SU-DHL-6 (cell line): ENCODE results near the gene PRRX2.

Experiments
- H2AFZ ChIP-seq: fragments of 200-600 bp; sonication (generic); 2 replicates; pipeline ENCODE4 v1.6.1; 2014; ENCODE audit warnings: low read depth, mild to moderate bottlenecking, moderate library complexity, mixed read lengths, antibody characterized with exemption, low read length; ENCODE audit not compliant: severe bottlenecking
- H3F3A ChIP-seq: fragments of 200-600 bp; shearing (Covaris generic); 2 replicates; pipeline ENCODE4 v1.6.0; 2016; ENCODE audit warnings: antibody characterized with exemption, mild to moderate bottlenecking; ENCODE audit not compliant: insufficient read depth
- H3K27ac ChIP-seq: fragments of 200-600 bp; sonication (generic); 2 replicates; pipeline ENCODE4 v1.5.1; 2016; ENCODE audit warnings: low read depth, mild to moderate bottlenecking, low read length, moderate library complexity, mixed read lengths
- H3K27me3 ChIP-seq: fragments of 200-600 bp; sonication (generic), shearing (Covaris generic); 2 replicates; pipeline ENCODE4 v1.6.0; 2014; ENCODE audit warnings: mild to moderate bottlenecking, low read length
- H3K36me3 ChIP-seq: fragments of 200-600 bp; sonication (generic); 2 replicates; pipeline ENCODE4 v1.6.1; 2014; ENCODE audit warnings: mild to moderate bottlenecking, low read length, mixed read lengths
- H3K4me2 ChIP-seq: fragments of 300-600, 200-600 bp; shearing (Covaris generic), sonication (generic); 2 replicates; pipeline ENCODE4 v1.6.0; 2014; ENCODE audit warnings: low read length, low read depth, mild to moderate bottlenecking; ENCODE audit not compliant: poor library complexity, severe bottlenecking
- H3K4me3 ChIP-seq: fragments of 200-600 bp; sonication (generic); 2 replicates; pipeline ENCODE4 v1.5.1; 2014; ENCODE audit warnings: antibody characterized with exemption, low read length, mild to moderate bottlenecking, mixed read lengths; ENCODE audit not compliant: insufficient read depth, poor library complexity, severe bottlenecking
- H3K79me2 ChIP-seq: fragments of 200-600 bp; sonication (generic); 2 replicates; pipeline ENCODE4 v1.6.1; 2014; ENCODE audit warnings: mild to moderate bottlenecking, low read length, moderate library complexity; ENCODE audit not compliant: insufficient read depth
- H3K9ac ChIP-seq: fragments of 200-600 bp; sonication (generic); 2 replicates; pipeline ENCODE4 v1.7.0; 2014; ENCODE audit warnings: mild to moderate bottlenecking, low read length
- H3K9me2 ChIP-seq: fragments of 200-600 bp; sonication (generic); replicated peaks from 2 replicates; pipeline ENCODE4 v1.6.1; 2014; ENCODE audit warnings: low read length; ENCODE audit not compliant: insufficient read depth
- H3K9me3 ChIP-seq: fragments of 200-600 bp; sonication (generic); 2 replicates; pipeline ENCODE4 v1.6.1; 2014; ENCODE audit warnings: low read length, mixed read lengths; ENCODE audit not compliant: insufficient read depth
- H4K20me1 ChIP-seq: fragments of 200-600 bp; sonication (generic); 2 replicates; pipeline ENCODE4 v1.6.1; 2014; ENCODE audit warnings: low read depth, mild to moderate bottlenecking, antibody characterized with exemption, low read length, moderate library complexity, mixed read lengths
- EZH2phosphoT487 ChIP-seq: fragments of 200-600 bp; sonication (generic), shearing (Covaris generic); conservative IDR thresholded peaks from 2 replicates; pipeline ENCODE4 v1.6.1; 2018; ENCODE audit warnings: mild to moderate bottlenecking, antibody characterized with exemption, low read length, moderate library complexity, mixed read lengths
- TF ChIP-seq, protein P1 (sequence below): fragments of 200-600 bp; sonication (generic); IDR thresholded peaks from one replicate; pipeline ENCODE4 v1.5.1; 2017; ENCODE audit warnings: antibody characterized with exemption, mild to moderate bottlenecking, low read length, moderate library complexity; ENCODE audit not compliant: insufficient read depth, poor library complexity, severe bottlenecking

Gene PRRX2

DNA sequence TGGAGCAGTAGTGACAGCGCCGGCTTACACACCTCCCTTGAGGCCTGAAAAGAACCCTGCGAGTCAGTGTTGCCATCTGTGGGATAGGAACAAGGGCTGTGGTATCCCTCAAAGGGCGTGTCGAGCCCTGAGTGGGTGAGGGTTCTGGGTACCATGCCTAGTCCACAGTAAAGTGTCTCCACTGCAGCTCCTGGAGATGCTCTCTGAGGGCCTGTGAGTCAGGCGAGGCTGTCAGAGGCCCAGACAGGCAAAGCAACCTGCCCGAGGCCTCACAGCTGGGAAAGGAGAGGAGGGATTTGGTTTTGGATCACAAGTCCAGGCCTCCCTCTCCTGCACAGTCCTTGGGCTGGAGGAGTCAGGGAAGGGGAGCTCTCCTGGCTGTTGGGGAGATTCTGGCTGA lies 6.1 kb downstream of the PRRX2 start:
- Histone ChIP-seq H3K9ac (no peak overlapping the region), H3K27me3 (no peaks in the 10 kb centered on the region), H4K20me1 (no peaks in the 10 kb centered on the region), H3K27ac (no peak overlapping the region), H3K4me3 (no peak overlapping the region), H2AFZ (no peak overlapping the region), H3F3A (no peaks in the 10 kb centered on the region), H3K9me2 (no peaks in the 10 kb centered on the region), H3K79me2 (no peaks in the 10 kb centered on the region), H3K4me2 (no peak overlapping the region), H3K36me3 (no peaks in the 10 kb centered on the region), H3K9me3 (no peaks in the 10 kb centered on the region)
- TF ChIP-seq EZH2phosphoT487, result no peak
- TF ChIP-seq, protein P1, sequence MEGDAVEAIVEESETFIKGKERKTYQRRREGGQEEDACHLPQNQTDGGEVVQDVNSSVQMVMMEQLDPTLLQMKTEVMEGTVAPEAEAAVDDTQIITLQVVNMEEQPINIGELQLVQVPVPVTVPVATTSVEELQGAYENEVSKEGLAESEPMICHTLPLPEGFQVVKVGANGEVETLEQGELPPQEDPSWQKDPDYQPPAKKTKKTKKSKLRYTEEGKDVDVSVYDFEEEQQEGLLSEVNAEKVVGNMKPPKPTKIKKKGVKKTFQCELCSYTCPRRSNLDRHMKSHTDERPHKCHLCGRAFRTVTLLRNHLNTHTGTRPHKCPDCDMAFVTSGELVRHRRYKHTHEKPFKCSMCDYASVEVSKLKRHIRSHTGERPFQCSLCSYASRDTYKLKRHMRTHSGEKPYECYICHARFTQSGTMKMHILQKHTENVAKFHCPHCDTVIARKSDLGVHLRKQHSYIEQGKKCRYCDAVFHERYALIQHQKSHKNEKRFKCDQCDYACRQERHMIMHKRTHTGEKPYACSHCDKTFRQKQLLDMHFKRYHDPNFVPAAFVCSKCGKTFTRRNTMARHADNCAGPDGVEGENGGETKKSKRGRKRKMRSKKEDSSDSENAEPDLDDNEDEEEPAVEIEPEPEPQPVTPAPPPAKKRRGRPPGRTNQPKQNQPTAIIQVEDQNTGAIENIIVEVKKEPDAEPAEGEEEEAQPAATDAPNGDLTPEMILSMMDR, result no peak

DNA sequence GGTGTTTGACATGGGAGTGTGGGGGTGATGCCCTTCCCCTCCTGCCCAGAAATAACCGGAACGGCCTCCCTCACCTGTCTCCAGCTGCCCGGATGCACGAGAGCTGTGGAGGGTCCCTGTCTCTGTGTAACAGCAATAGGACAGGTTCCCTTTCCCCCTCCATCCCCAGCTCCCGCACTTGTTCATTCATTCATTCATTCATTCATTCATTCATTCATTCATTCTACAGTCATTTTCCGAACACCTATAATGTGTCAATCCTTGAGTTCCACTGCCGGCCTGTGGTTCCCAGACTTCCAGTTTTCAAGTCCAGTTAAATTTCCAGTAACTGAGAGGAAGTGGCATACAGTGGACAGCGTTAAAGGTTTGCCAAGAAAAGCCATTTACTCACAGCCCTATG lies 7.3 kb downstream of the PRRX2 start:
- no peak overlapping the region for H3K4me3 ChIP-seq
- H3K27me3 ChIP-seq, result no peaks in the 10 kb centered on the region
- H3K9me2 ChIP-seq, result no peaks in the 10 kb centered on the region
- no peak overlapping the region for H2AFZ ChIP-seq
- TF ChIP-seq, protein P1, result no peak
- no peak for TF ChIP-seq EZH2phosphoT487
- H3K9me3 ChIP-seq, result no peaks in the 10 kb centered on the region
- no peak overlapping the region for H3K27ac ChIP-seq
- H3K36me3 ChIP-seq, result no peaks in the 10 kb centered on the region
- H3K79me2 ChIP-seq, result no peaks in the 10 kb centered on the region
- H3F3A ChIP-seq, result no peaks in the 10 kb centered on the region
- no peak overlapping the region for H3K9ac ChIP-seq
- H3K4me2 ChIP-seq, result no peak overlapping the region
- H4K20me1 ChIP-seq, result no peaks in the 10 kb centered on the region

DNA sequence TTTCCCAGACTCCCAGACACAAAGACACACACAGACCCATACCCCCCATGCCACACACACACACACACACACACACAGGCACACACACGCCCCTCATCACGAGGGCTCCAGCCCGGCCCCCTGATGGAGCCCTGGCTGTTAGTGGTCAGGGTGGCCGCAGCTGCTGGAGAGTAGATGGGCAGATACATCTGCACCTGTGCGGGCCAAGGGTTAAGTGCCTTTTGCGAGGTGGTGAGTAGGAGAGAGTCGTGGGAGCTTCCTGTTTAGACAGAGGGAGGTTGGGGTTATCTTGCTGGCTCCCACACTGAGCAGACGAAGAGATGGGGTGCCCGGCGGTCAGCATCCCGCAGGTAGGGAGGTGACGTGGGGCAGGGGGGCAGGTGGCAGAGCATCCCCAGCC lies 8.2 kb downstream of the PRRX2 start:
- Histone ChIP-seq H3K79me2 (no peaks in the 10 kb centered on the region), H3K27me3 (no peaks in the 10 kb centered on the region), H3K9me3 (no peaks in the 10 kb centered on the region), H3K9ac (no peak overlapping the region), H3K27ac (no peak overlapping the region), H3K4me3 (no peak overlapping the region), H3K9me2 (no peaks in the 10 kb centered on the region), H2AFZ (no peak overlapping the region), H3F3A (no peaks in the 10 kb centered on the region), H3K4me2 (no peak overlapping the region), H3K36me3 (no peaks in the 10 kb centered on the region), H4K20me1 (no peaks in the 10 kb centered on the region)
- TF ChIP-seq EZH2phosphoT487, result no peak
- TF ChIP-seq, protein P1, result no peak
